ENCODE measurements around the gene SRRT.

DNA sequence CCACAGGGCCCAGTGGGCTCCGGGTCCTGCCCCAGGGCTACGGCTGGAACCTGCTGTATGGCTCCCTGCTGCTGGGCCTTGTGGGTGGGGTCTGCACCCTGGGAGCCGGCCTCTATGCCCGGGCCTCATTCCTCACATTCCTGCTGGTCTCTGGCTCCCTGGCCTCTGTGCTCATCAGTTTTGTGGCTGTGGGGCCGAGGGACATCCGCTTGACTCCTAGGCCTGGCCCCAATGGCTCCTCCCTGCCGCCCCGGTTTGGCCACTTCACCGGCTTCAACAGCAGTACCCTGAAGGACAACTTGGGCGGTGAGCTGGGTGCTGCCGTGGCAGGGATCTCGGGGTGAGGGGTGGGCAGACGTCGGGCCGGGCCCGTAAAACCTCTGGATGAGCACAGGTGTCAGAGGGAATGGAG is 18.0 kb upstream of the SRRT start:
- TF ChIP-seq MYC (IDR thresholded peaks at IDR 0.05; ENCODE audit: low read depth, low read length) (no peak), CTCF (IDR thresholded peaks at IDR 0.05; ENCODE audit: extremely low read depth in 1 of 2, insufficient read depth in 1 of 2, low read depth in 1 of 2, low read length in 2 of 2) (no peak), POLR2A (IDR thresholded peaks at IDR 0.05; ENCODE audit: low read depth, low read length) (no peak), POLR2AphosphoS5 (IDR thresholded peaks at IDR 0.05; ENCODE audit: insufficient read depth, low read depth, low read length) (no peak), FOS (IDR thresholded peaks at IDR 0.05; ENCODE audit: borderline replicate concordance, insufficient read depth, low read length) (no peak), EZH2 (IDR thresholded peaks at IDR 0.05; ENCODE audit: borderline replicate concordance, low read depth, low read length, severe bottlenecking) (no peak), GATA2 (IDR thresholded peaks at IDR 0.05; ENCODE audit: insufficient read depth, insufficient read length, low read depth, low read length) (no peak), JUN (IDR thresholded peaks at IDR 0.05; ENCODE audit: borderline replicate concordance, insufficient read depth, insufficient read length, low read depth) (no peak)
- TF ChIP-seq, protein P1, sequence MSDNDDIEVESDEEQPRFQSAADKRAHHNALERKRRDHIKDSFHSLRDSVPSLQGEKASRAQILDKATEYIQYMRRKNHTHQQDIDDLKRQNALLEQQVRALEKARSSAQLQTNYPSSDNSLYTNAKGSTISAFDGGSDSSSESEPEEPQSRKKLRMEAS (IDR thresholded peaks at IDR 0.05; ENCODE audit: insufficient read depth, insufficient read length), result no peak
